Measurements from ENCODE around the gene FLNB. TPM values are rescaled to one million over a fixed set of nuclear protein-coding genes. Genes with fewer than 3 reads are reported as not detected.

Gene FLNB
- total RNA-seq, 3 donors from 2014 or later (not counting 1 experiment from before 2014, with no cell fraction given): 24.6 to 30.8 (median 26.6) TPM

GRCh38 chr3:58215317-58216025, 207.2 kb downstream of the FLNB start:
- DNase-seq: no peak
- Histone ChIP-seq H3K4me1 (ENCODE audit: control insufficient read depth, insufficient read depth, low read length) (peaks cover 23% of the 10 kb centered on the region), H3K27me3 (ENCODE audit: control insufficient read depth, insufficient read depth, low read length) (no peaks in the 10 kb centered on the region), H3K9me3 (ENCODE audit: control insufficient read depth, insufficient read depth, low read length) (no peaks in the 10 kb centered on the region), H3K36me3 (ENCODE audit: control insufficient read depth, insufficient read depth, low read length) (no peaks in the 10 kb centered on the region), H3K27ac (ENCODE audit: low read length) (peak overlapping the region; percentile 64), H3K4me3 (ENCODE audit: low read length) (no peak overlapping the region)
- no peak overlapping the region for H3K4me3 Mint-ChIP-seq
- no peak for TF ChIP-seq CTCF (IDR thresholded peaks at IDR 0.05)
- WGBS (ENCODE audit: insufficient coverage): 60% methylated on average over 10 of the region's 10 CpGs
- no peak for ATAC-seq
- H3K27me3 Mint-ChIP-seq (ENCODE audit: low read depth in 2 of 2): peaks cover 0 to 2% of the 10 kb centered on the region in 2 donors
- no peaks in the 10 kb centered on the region for H3K9me3 Mint-ChIP-seq
- H3K4me1 Mint-ChIP-seq: peaks cover 8 to 14% of the 10 kb centered on the region in 2 donors
- peak overlapping the region in 1 of 2 donors; percentile 33 for H3K27ac Mint-ChIP-seq
- no peaks in the 10 kb centered on the region for H3K36me3 Mint-ChIP-seq
- intact Hi-C loops (cut with micrococcal nuclease): loop anchor here (2.0 to 5.0 kb wide), 3 partner anchors 39 to 818 kb away; partner anchors contain the start of gene FLNB

GRCh38 chr3:58216496-58217195, 208.4 kb downstream of the FLNB start:
- Histone ChIP-seq H3K9me3 (ENCODE audit: control insufficient read depth, insufficient read depth, low read length) (no peaks in the 10 kb centered on the region), H3K27me3 (ENCODE audit: control insufficient read depth, insufficient read depth, low read length) (no peaks in the 10 kb centered on the region), H3K4me1 (ENCODE audit: control insufficient read depth, insufficient read depth, low read length) (peaks cover 23% of the 10 kb centered on the region), H3K36me3 (ENCODE audit: control insufficient read depth, insufficient read depth, low read length) (no peaks in the 10 kb centered on the region), H3K27ac (ENCODE audit: low read length) (no peak overlapping the region), H3K4me3 (ENCODE audit: low read length) (no peak overlapping the region)
- intact Hi-C loops (cut with micrococcal nuclease): loop anchor here (2.0 to 5.0 kb wide), 3 partner anchors 40 to 819 kb away; partner anchors contain the start of gene FLNB
- H3K9me3 Mint-ChIP-seq: no peaks in the 10 kb centered on the region
- no peak overlapping the region for H3K27ac Mint-ChIP-seq
- peaks cover 8 to 14% of the 10 kb centered on the region in 2 donors for H3K4me1 Mint-ChIP-seq
- peaks cover 0 to 2% of the 10 kb centered on the region in 2 donors for H3K27me3 Mint-ChIP-seq (ENCODE audit: low read depth in 2 of 2)
- ATAC-seq (no peak), DNase-seq (no peak)
- no peak for TF ChIP-seq CTCF (IDR thresholded peaks at IDR 0.05)
- no peaks in the 10 kb centered on the region for H3K36me3 Mint-ChIP-seq
- H3K4me3 Mint-ChIP-seq: no peak overlapping the region
- WGBS (ENCODE audit: insufficient coverage): 88% methylated on average over 10 of the region's 10 CpGs

GRCh38 chr3:58217209-58217811, 209.1 kb downstream of the FLNB start:
- Histone ChIP-seq H3K27me3 (ENCODE audit: control insufficient read depth, insufficient read depth, low read length) (no peaks in the 10 kb centered on the region), H3K4me3 (ENCODE audit: low read length) (no peak overlapping the region), H3K4me1 (ENCODE audit: control insufficient read depth, insufficient read depth, low read length) (peaks cover 23% of the 10 kb centered on the region), H3K27ac (ENCODE audit: low read length) (no peak overlapping the region), H3K9me3 (ENCODE audit: control insufficient read depth, insufficient read depth, low read length) (no peaks in the 10 kb centered on the region), H3K36me3 (ENCODE audit: control insufficient read depth, insufficient read depth, low read length) (no peaks in the 10 kb centered on the region)
- Mint-ChIP-seq H3K9me3 (no peaks in the 10 kb centered on the region), H3K4me1 (peaks cover 8 to 14% of the 10 kb centered on the region in 2 donors), H3K36me3 (no peaks in the 10 kb centered on the region), H3K27ac (peak overlapping the region in 1 of 2 donors; percentile 71), H3K27me3 (ENCODE audit: low read depth in 2 of 2) (peaks cover 0 to 2% of the 10 kb centered on the region in 2 donors), H3K4me3 (peak overlapping the region; percentile 60)
- DNase-seq (peak; percentile 33 to 81), ATAC-seq (peak; percentile 81 to 90 (median 83))
- 12% methylated on average over 14 of the region's 15 CpGs for WGBS (ENCODE audit: insufficient coverage)
- intact Hi-C loops (cut with micrococcal nuclease): loop anchor here (2.0 to 5.0 kb wide), 3 partner anchors 41 to 820 kb away; partner anchors contain the start of gene FLNB
- peak; percentile 81 for TF ChIP-seq CTCF (IDR thresholded peaks at IDR 0.05)
